ENCODE measurements around the gene NFX1.
"Not testable (repeated sequence)": the region's sequence is repeated elsewhere in the genome, so short reads cannot be mapped to it uniquely, and the experiment has no call there.

NFX1 gene

GRCh38 chr9:33388110-33388994, 98.0 kb downstream of the NFX1 start:
- no peak overlapping the region for H3K4me3 ChIP-seq (replicated peaks; ENCODE audit: low read depth, low read length)
- TF ChIP-seq, protein P1, sequence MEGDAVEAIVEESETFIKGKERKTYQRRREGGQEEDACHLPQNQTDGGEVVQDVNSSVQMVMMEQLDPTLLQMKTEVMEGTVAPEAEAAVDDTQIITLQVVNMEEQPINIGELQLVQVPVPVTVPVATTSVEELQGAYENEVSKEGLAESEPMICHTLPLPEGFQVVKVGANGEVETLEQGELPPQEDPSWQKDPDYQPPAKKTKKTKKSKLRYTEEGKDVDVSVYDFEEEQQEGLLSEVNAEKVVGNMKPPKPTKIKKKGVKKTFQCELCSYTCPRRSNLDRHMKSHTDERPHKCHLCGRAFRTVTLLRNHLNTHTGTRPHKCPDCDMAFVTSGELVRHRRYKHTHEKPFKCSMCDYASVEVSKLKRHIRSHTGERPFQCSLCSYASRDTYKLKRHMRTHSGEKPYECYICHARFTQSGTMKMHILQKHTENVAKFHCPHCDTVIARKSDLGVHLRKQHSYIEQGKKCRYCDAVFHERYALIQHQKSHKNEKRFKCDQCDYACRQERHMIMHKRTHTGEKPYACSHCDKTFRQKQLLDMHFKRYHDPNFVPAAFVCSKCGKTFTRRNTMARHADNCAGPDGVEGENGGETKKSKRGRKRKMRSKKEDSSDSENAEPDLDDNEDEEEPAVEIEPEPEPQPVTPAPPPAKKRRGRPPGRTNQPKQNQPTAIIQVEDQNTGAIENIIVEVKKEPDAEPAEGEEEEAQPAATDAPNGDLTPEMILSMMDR (IDR thresholded peaks at IDR 0.05; ENCODE audit: low read length, missing control alignments) = no peak
- DNase-seq (ENCODE audit: low read depth) = no peak

GRCh38 chr9:33391111-33391771, 100.9 kb downstream of the NFX1 start:
- not testable (repeated sequence) for H3K4me3 ChIP-seq (replicated peaks; ENCODE audit: low read depth, low read length)
- DNase-seq (ENCODE audit: low read depth) = peak; percentile 99

DNA sequence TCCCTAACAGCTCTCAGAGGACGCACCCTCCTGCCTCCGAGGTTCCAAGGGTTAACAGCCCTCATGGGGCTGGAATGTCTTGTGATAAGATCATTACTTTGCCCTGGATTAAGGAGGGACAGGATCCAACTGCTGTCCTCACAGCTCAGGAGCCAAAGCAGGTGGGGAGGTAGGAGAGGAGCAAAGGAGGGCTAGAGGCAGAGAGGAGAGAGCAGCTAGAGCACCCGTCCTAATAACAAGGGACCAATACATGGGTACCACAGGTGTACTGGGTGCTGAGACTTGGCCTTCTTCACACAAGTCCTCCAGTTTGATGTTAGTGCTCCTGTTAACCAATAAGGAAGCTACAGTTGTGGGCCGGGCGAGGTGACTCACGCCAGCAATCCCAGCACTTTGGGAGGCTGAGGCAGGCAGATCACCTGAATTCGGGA, 102.3 kb downstream of the NFX1 start:
- not testable (repeated sequence) for DNase-seq (ENCODE audit: low read depth); H3K4me3 ChIP-seq (replicated peaks; ENCODE audit: low read depth, low read length)

- H3K4me3 ChIP-seq (replicated peaks; ENCODE audit: low read depth, low read length) = no peak overlapping the region
- no peak for DNase-seq (ENCODE audit: low read depth)
- TF ChIP-seq, protein P1 (IDR thresholded peaks at IDR 0.05; ENCODE audit: low read length, missing control alignments) = no peak
These were observed 103.3 kb downstream of the NFX1 start for GRCh38 chr9:33393581-33393980.

- not testable (repeated sequence) for H3K4me3 ChIP-seq (replicated peaks; ENCODE audit: low read depth, low read length)
These were observed 103.7 kb downstream of the NFX1 start for GRCh38 chr9:33393986-33394385.

DNA sequence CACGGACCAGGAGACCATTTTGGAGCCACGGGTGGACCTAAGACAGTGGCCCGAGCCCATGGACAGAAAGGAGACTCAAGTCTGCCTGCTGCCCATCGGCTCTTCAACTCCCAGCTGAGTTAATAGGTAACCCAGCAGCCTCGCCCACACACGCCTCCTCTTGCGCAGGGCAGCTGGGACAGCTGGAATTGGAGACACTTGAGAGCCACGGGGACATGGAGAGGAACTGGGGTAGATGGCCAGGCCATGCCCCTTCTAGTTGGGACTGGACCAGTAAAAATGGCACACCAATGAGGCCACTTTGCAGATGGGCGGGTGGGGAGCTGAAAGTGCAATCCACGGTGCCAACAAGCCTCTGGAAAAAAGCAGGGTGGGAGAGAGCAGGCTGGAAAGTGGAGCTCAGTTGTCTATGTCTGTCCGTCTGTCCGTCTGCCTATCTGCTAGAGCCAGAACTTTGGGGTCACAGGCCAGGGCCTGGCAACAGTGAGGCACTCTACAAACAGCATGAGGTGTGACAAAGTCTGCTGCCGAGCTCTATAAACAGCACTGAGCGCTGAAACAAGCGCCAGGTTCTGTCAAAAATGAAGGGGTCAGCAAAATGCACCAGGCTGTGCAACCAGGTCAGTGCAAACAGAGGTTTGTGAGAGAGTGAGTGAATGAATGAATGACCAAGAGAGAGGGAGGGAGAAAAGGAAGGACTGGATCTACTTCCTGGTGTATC, 105.0 kb downstream of the NFX1 start:
- not testable (repeated sequence) for H3K4me3 ChIP-seq (replicated peaks; ENCODE audit: low read depth, low read length); DNase-seq (ENCODE audit: low read depth)

More at GRCh38 chr9:33393986-33394385, 103.7 kb downstream of the NFX1 start:
- DNase-seq (ENCODE audit: low read depth) = not testable (repeated sequence)

- not testable (repeated sequence) for DNase-seq (ENCODE audit: low read depth); H3K4me3 ChIP-seq (replicated peaks; ENCODE audit: low read depth, low read length)
These were observed 107.5 kb downstream of the NFX1 start for GRCh38 chr9:33397801-33398200.

GRCh38 chr9:33399047-33399446, 108.7 kb downstream of the NFX1 start:
- not testable (repeated sequence) for H3K4me3 ChIP-seq (replicated peaks; ENCODE audit: low read depth, low read length); DNase-seq (ENCODE audit: low read depth)

DNA sequence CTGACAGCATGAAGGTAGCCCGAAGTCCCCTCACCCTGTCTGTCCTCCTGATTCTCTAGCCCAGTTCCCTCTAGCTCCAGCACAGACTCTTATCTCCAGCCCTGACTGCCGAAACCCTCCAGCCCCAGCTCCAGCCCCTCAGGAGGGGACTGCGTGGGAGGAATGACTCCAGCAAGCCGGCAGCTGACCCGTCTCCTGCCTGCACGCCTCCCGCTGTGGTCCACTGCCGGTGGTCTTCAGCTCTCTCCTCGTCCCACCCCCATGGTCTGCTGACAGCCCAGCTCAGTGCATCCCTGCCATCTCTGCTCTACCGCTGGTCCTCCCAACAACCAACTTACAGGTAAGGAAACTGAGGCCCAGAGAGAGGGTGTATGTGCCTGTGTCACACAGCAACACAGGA, 111.5 kb downstream of the NFX1 start:
- not testable (repeated sequence) for H3K4me3 ChIP-seq (replicated peaks; ENCODE audit: low read depth, low read length)

DNA sequence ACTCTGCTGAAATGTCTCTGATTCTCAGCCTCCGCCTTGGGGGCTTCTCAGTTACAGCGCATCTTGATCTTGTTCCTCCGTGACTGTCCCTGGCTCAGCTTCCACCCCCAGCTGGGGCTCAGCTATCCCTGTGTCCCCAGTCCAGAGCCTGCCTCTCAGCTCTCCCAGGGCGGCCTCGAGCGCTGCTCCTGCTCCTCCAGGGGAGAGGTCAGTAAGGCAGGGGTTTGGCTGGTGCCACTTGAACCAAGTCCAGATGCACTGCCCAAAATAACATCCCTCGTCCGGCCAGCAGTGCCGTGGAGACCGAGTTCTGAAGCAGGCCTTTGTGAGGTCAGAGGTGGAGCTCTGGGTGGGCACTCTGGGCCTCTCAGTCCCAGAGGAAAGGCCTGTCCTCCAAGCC, 112.1 kb downstream of the NFX1 start, which contains the start of gene AQP7:
TSS of gene AQP7 (minus strand) at position 198 of the 400 bp plus-strand sequence. CDS start 1,306 bp downstream, outside the sequence.
- not testable (repeated sequence) for H3K4me3 ChIP-seq (replicated peaks; ENCODE audit: low read depth, low read length); DNase-seq (ENCODE audit: low read depth)

More for the DNA sequence above, 111.5 kb downstream of the NFX1 start:
- DNase-seq (ENCODE audit: low read depth) = not testable (repeated sequence)

All from fibroblast of pulmonary artery (primary cell).